Activated CD4-positive, CD25-positive, alpha-beta regulatory T cell treated with anti-CD3 and anti-CD28 coated beads, Interleukin-2, amount 50 U/mL, for 72 hours (primary cell): ENCODE data around the gene DENND10.
A peak's percentile ranks its signal among the peaks of the same experiment; 100 is the strongest.
"Not testable (repeated sequence)": the region's sequence is repeated elsewhere in the genome, so short reads cannot be mapped to it uniquely, and the experiment has no call there.

Experiments used
- DNase-seq: peaks from one replicate; pipeline ENCODE4 v3.0.0; 2021

Gene DENND10

GRCh38 chr10:119103903-119104653 is at the start of gene DENND10:
DENND10 (plus strand) TSS chr10:119104113; CDS start chr10:119104143, 30 bp downstream.
- peak; percentile 78 for DNase-seq

GRCh38 chr10:119055472-119055871 is 48.4 kb upstream of the DENND10 start:
- no peak for DNase-seq

- DNase-seq, result no peak
Measured at GRCh38 chr10:119058010-119058409, 45.9 kb upstream of the DENND10 start.

GRCh38 chr10:119059557-119059956 is 44.4 kb upstream of the DENND10 start:
- DNase-seq, result no peak

GRCh38 chr10:119060107-119060506 is 43.8 kb upstream of the DENND10 start:
- no peak for DNase-seq

- DNase-seq, result no peak
Measured at GRCh38 chr10:119061352-119061751, 42.6 kb upstream of the DENND10 start.

GRCh38 chr10:119061926-119062325 is 42.0 kb upstream of the DENND10 start:
- no peak for DNase-seq

- no peak for DNase-seq
Measured at GRCh38 chr10:119070395-119071165, 33.3 kb upstream of the DENND10 start.

- no peak for DNase-seq
Measured at GRCh38 chr10:119073584-119073983, 30.3 kb upstream of the DENND10 start.

GRCh38 chr10:119078422-119079179 is 25.3 kb upstream of the DENND10 start:
- DNase-seq, result no peak

- DNase-seq, result peak; percentile 72
Measured at GRCh38 chr10:119079599-119080520, 24.1 kb upstream of the DENND10 start.

GRCh38 chr10:119080521-119081259 is 23.2 kb upstream of the DENND10 start, which contains the start of gene EIF3A:
EIF3A (minus strand) TSS chr10:119080817; CDS start chr10:119080676, 141 bp downstream.
- peak; percentile 97 for DNase-seq

GRCh38 chr10:119084896-119085295 is 19.0 kb upstream of the DENND10 start:
- DNase-seq, result no peak

GRCh38 chr10:119087271-119087882 is 16.5 kb upstream of the DENND10 start:
- no peak for DNase-seq

GRCh38 chr10:119090026-119090795 is 13.7 kb upstream of the DENND10 start:
- DNase-seq, result no peak

- no peak for DNase-seq
Measured at GRCh38 chr10:119090968-119091367, 12.9 kb upstream of the DENND10 start.

- no peak for DNase-seq
Measured at GRCh38 chr10:119095640-119096039, 8.3 kb upstream of the DENND10 start.

GRCh38 chr10:119096641-119097415 is 7.1 kb upstream of the DENND10 start:
- DNase-seq, result not testable (repeated sequence)

- no peak for DNase-seq
Measured at GRCh38 chr10:119098576-119098975, 5.3 kb upstream of the DENND10 start.
